Measurements from ENCODE around the gene ZFHX3.

- TF ChIP-seq EZH2 (IDR thresholded peaks at IDR 0.05) (no peak), POLR2AphosphoS5 (IDR thresholded peaks at IDR 0.05; ENCODE audit: borderline replicate concordance, low read depth, low read length) (no peak)
Observed at GRCh38 chr16:73057291-73058210, 9.6 kb upstream of the ZFHX3 start.

All from SK-N-MC (cell line).